HEK293 (cell line): ENCODE data around the gene ADAMTS16.
A peak's percentile ranks its signal among the peaks of the same experiment; 100 is the strongest.

Source experiments
- CTCF ChIA-PET: fragments of 350-600 bp; formaldehyde crosslinking; extraction: SDS; loops from one replicate; lab custom pipeline; 2021; ENCODE audit warnings: antibody characterized with exemption; lab: Yijun Ruan, JAX
- POLR2A ChIA-PET: fragments of 300-600 bp; formaldehyde crosslinking; extraction: SDS; loops from one replicate; lab custom pipeline; 2020; ENCODE audit warnings: antibody characterized with exemption, inconsistent platforms; lab: Yijun Ruan, JAX
- H3K27ac ChIP-seq: fragments of 200-500 bp; sonication (Bioruptor generic); 2 replicates; pipeline ENCODE4 v1.5.1; 2014; ENCODE audit warnings: low read depth, low read length, control low read depth, inconsistent platforms; ENCODE audit errors: extremely low read depth
- H3K36me3 ChIP-seq, 2 experiments: fragments of 200-500 bp in 1 of 2; sonication (Bioruptor generic) in 1 of 2; 1 replicate in 1 of 2; 2 replicates in 1 of 2; pipeline ENCODE4 v1.5.1; 2014 to 2017; ENCODE audit warnings: inconsistent platforms in 2 of 2, low read length in 2 of 2; ENCODE audit not compliant: control insufficient read depth in 2 of 2, insufficient read depth in 1 of 2
- H3K4me1 ChIP-seq: fragments of 200-500 bp; sonication (Bioruptor generic); 2 replicates; pipeline ENCODE4 v1.5.1; 2014; ENCODE audit warnings: mild to moderate bottlenecking, low read length, inconsistent platforms; ENCODE audit not compliant: control insufficient read depth, insufficient read depth
- H3K4me3 ChIP-seq: 2 replicates; pipeline ENCODE4 v1.5.1; 2011; ENCODE audit warnings: low read depth, mild to moderate bottlenecking, control low read depth, low read length, moderate library complexity
- H3K9me3 ChIP-seq: fragments of 200-500 bp; sonication (Bioruptor generic); 2 replicates; pipeline ENCODE4 v1.5.1; 2014; ENCODE audit warnings: low read depth, low read length, inconsistent platforms; ENCODE audit not compliant: control insufficient read depth, insufficient read depth
- EGR2 ChIP-seq: fragments of 450-650 bp; formaldehyde crosslinking; IDR thresholded peaks from 2 replicates; pipeline ENCODE4 v1.5.1; 2016; ENCODE audit warnings: low read depth, missing biosample characterization, missing genetic modification characterization
- GLIS1 ChIP-seq: fragments of 450-650 bp; formaldehyde crosslinking; IDR thresholded peaks from 2 replicates; pipeline ENCODE4 v1.5.1; 2016; ENCODE audit warnings: missing biosample characterization, missing genetic modification characterization
- GLIS2 ChIP-seq: fragments of 450-650 bp; formaldehyde crosslinking; IDR thresholded peaks from 2 replicates; pipeline ENCODE4 v1.5.1; 2016; ENCODE audit warnings: missing biosample characterization, missing genetic modification characterization
- HOXD13 ChIP-seq: sonication (generic); formaldehyde crosslinking; IDR thresholded peaks from 2 replicates; pipeline ENCODE4 v1.8.0; 2022; ENCODE audit warnings: missing genetic modification reagents, borderline replicate concordance
- OSR2 ChIP-seq: fragments of 450-650 bp; formaldehyde crosslinking; IDR thresholded peaks from 2 replicates; pipeline ENCODE4 v1.5.1; 2016; ENCODE audit warnings: missing biosample characterization, missing genetic modification characterization
- PATZ1 ChIP-seq: fragments of 450-650 bp; formaldehyde crosslinking; IDR thresholded peaks from 2 replicates; pipeline ENCODE4 v1.5.1; 2016; ENCODE audit warnings: missing biosample characterization, missing genetic modification characterization
- RBAK ChIP-seq: fragments of 450-650 bp; formaldehyde crosslinking; IDR thresholded peaks from 2 replicates; pipeline ENCODE4 v1.5.1; 2016; ENCODE audit warnings: missing biosample characterization, missing genetic modification characterization
- SALL2 ChIP-seq: fragments of 450-650 bp; formaldehyde crosslinking; IDR thresholded peaks from 2 replicates; pipeline ENCODE4 v1.5.0; 2017; ENCODE audit warnings: missing biosample characterization, mild to moderate bottlenecking, missing genetic modification characterization, borderline replicate concordance
- SP2 ChIP-seq: fragments of 450-650 bp; formaldehyde crosslinking; IDR thresholded peaks from 2 replicates; pipeline ENCODE4 v1.5.1; 2016; ENCODE audit warnings: missing biosample characterization, missing genetic modification characterization
- SP3 ChIP-seq: fragments of 450-650 bp; formaldehyde crosslinking; IDR thresholded peaks from 2 replicates; pipeline ENCODE4 v1.5.1; 2016; ENCODE audit warnings: missing biosample characterization, missing genetic modification characterization
- ZFHX2 ChIP-seq: fragments of 450-650 bp; formaldehyde crosslinking; conservative IDR thresholded peaks from 2 replicates; pipeline ENCODE4 v1.5.1; 2016; ENCODE audit warnings: missing biosample characterization, missing genetic modification characterization
- ZIC2 ChIP-seq: fragments of 450-650 bp; formaldehyde crosslinking; IDR thresholded peaks from 2 replicates; pipeline ENCODE4 v1.5.1; 2016; ENCODE audit warnings: missing biosample characterization, missing genetic modification characterization
- ZNF19 ChIP-seq: fragments of 450-650 bp; formaldehyde crosslinking; IDR thresholded peaks from 2 replicates; pipeline ENCODE4; 2016; ENCODE audit warnings: missing biosample characterization, missing genetic modification characterization, low read depth
- ZNF280D ChIP-seq: fragments of 450-650 bp; formaldehyde crosslinking; IDR thresholded peaks from 2 replicates; pipeline ENCODE4 v1.5.1; 2016; ENCODE audit warnings: missing biosample characterization, missing genetic modification characterization
- ZNF292 ChIP-seq: fragments of 450-650 bp; formaldehyde crosslinking; IDR thresholded peaks from 2 replicates; pipeline ENCODE4 v1.5.1; 2016; ENCODE audit warnings: low read depth, missing biosample characterization, missing genetic modification characterization, borderline replicate concordance
- ZNF302 ChIP-seq: fragments of 450-650 bp; formaldehyde crosslinking; IDR thresholded peaks from 2 replicates; pipeline ENCODE4 v1.5.1; 2016; ENCODE audit warnings: missing biosample characterization, missing genetic modification characterization, low read depth
- ZNF366 ChIP-seq: fragments of 450-650 bp; formaldehyde crosslinking; conservative IDR thresholded peaks from 2 replicates; pipeline ENCODE4 v1.5.1; 2016; ENCODE audit warnings: missing biosample characterization, missing genetic modification characterization
- ZNF37A ChIP-seq: fragments of 450-650 bp; IDR thresholded peaks from 2 replicates; pipeline ENCODE4 v1.5.1; 2018; ENCODE audit warnings: missing biosample characterization, missing genetic modification characterization
- ZNF518A ChIP-seq: fragments of 450-650 bp; formaldehyde crosslinking; conservative IDR thresholded peaks from 2 replicates; pipeline ENCODE4 v1.5.1; 2016; ENCODE audit warnings: low read depth, missing biosample characterization, missing genetic modification characterization
- ZNF645 ChIP-seq: fragments of 450-650 bp; formaldehyde crosslinking; IDR thresholded peaks from 2 replicates; pipeline ENCODE4; 2016; ENCODE audit warnings: missing biosample characterization, missing genetic modification characterization
- ZNF777 ChIP-seq: fragments of 450-650 bp; formaldehyde crosslinking; IDR thresholded peaks from 2 replicates; pipeline ENCODE4 v1.5.1; 2017; ENCODE audit warnings: missing biosample characterization, missing genetic modification characterization, borderline replicate concordance
- ZSCAN4 ChIP-seq: fragments of 450-650 bp; formaldehyde crosslinking; IDR thresholded peaks from 2 replicates; pipeline ENCODE4 v1.5.1; 2017; ENCODE audit warnings: missing biosample characterization, missing genetic modification characterization
- ZSCAN5A ChIP-seq: fragments of 450-650 bp; formaldehyde crosslinking; IDR thresholded peaks from 2 replicates; pipeline ENCODE4 v1.5.1; 2016; ENCODE audit warnings: missing biosample characterization, missing genetic modification characterization

ADAMTS16 gene

GRCh38 chr5:5139777-5140478 lies at the start of gene ADAMTS16:
Gene ADAMTS16 (plus strand): TSS chr5:5140330. CDS start chr5:5140468, 138 bp downstream.
- ChIA-PET CTCF (interaction anchor here (0.5 to 4.1 kb wide), 13 partner anchors 12 to 283 kb away, joined by 3 to 26 read pairs (median 6); partner anchors contain the start of gene ICE1), POLR2A (interaction anchor here (0.6 to 2.6 kb wide), 7 partner anchors 19 to 1407 kb away, joined by 3 to 18 read pairs (median 4); partner anchors contain the start of gene ICE1)
- Histone ChIP-seq H3K4me1 (peaks cover 8% of the 10 kb centered on the region), H3K27ac (peak within 1 kb of the TSS; percentile 70; the same call in 1 of the 2 replicates), H3K4me3 (peak within 1 kb of the TSS; percentile 77), H3K36me3 (no peaks in the 10 kb centered on the region; a peak in 1 of 3 replicates), H3K9me3 (no peaks in the 10 kb centered on the region)
- peak; percentile 93 for TF ChIP-seq ZFHX2
- peak; percentile 91 for TF ChIP-seq EGR2
- no peak for TF ChIP-seq ZNF19 (tag by site-specific recombination)
- no peak for TF ChIP-seq ZNF366
- no peak for TF ChIP-seq ZNF518A (tag by site-specific recombination)
- no peak for TF ChIP-seq ZNF37A
- TF ChIP-seq SP2 (tag by site-specific recombination), result peak; percentile 32; the same call in 1 of the 2 replicates
- no peak for TF ChIP-seq RBAK
- 0 out of 2 replicates have a peak, but pooled peaks have one; percentile 17 for TF ChIP-seq ZSCAN5A (tag by site-specific recombination)
- TF ChIP-seq SALL2, result no peak
- TF ChIP-seq SP3 (tag by site-specific recombination), result peak; percentile 38
- peak; percentile 89 for TF ChIP-seq GLIS1
- no peak for TF ChIP-seq ZNF302
- TF ChIP-seq PATZ1 (tag by site-specific recombination), result 0 out of 2 replicates have a peak, but pooled peaks have one; percentile 39
- 0 out of 2 replicates have a peak, but pooled peaks have one; percentile 26 for TF ChIP-seq ZIC2 (tag by site-specific recombination)
- no peak for TF ChIP-seq ZNF777 (tag by site-specific recombination)
- TF ChIP-seq GLIS2 (tag by site-specific recombination), result peak; percentile 64
- no peak for TF ChIP-seq ZNF280D (tag by site-specific recombination)
- TF ChIP-seq ZSCAN4, result no peak
- no peak for TF ChIP-seq ZNF645 (tag by site-specific recombination)
- TF ChIP-seq ZNF292 (tag by site-specific recombination), result no peak
- TF ChIP-seq OSR2 (tag by site-specific recombination), result 0 out of 2 replicates have a peak, but pooled peaks have one; percentile 17
- no peak for TF ChIP-seq HOXD13 (CRISPR knock-in tag)
